ENCODE data around the gene HOXD8.

The HOXD8 gene

GRCh38 chr2:176174824-176175708 is 45.6 kb downstream of the HOXD8 start:
- no peak for DNase-seq

- no peak for DNase-seq
Observed at GRCh38 chr2:176175709-176176607, 46.5 kb downstream of the HOXD8 start.

GRCh38 chr2:176177580-176178037 is 48.1 kb downstream of the HOXD8 start:
- DNase-seq, result peak; percentile 51

- peak; percentile 54 for DNase-seq
Observed at GRCh38 chr2:176178038-176178756, 48.7 kb downstream of the HOXD8 start.

- DNase-seq, result no peak
Observed at GRCh38 chr2:176178757-176179295, 49.3 kb downstream of the HOXD8 start.

- DNase-seq, result no peak
Observed at GRCh38 chr2:176181551-176181950, 52.0 kb downstream of the HOXD8 start.

All from NCI-H748 treated with DMSO at 0.1 percent for 48 hours (cell line).